Measurements from ENCODE around the gene GPR37. TPM values are rescaled to one million over a fixed set of nuclear protein-coding genes. Genes with fewer than 3 reads are reported as not detected.

Gene GPR37
- not detected for total RNA-seq (2021; fragmentation: NEBNext Ultra II Directional; extraction: Animal tissue kit (Norgen Biotek cat#: 25700))
- long read RNA-seq, result 0 reads

GRCh38 chr7:124765401-124766352 lies at the start of gene GPR37:
Gene GPR37, minus strand, starts transcription at chr7:124765792. Its CDS starts 816 bp downstream, at chr7:124764976.
- H3K9me3 Mint-ChIP-seq, result peaks cover 7% of the 10 kb centered on the region; the same call in 1 of the 2 replicates
- no peaks in the 10 kb centered on the region for H3K36me3 Mint-ChIP-seq (ENCODE audit: low read depth)
- no peak for DNase-seq
- no peak within 1 kb of the TSS for H3K4me3 Mint-ChIP-seq
- peaks cover 10% of the 10 kb centered on the region for H3K27me3 Mint-ChIP-seq (ENCODE audit: insufficient read depth)
- H3K27ac Mint-ChIP-seq, result no peak within 1 kb of the TSS
- no peaks in the 10 kb centered on the region for H3K4me1 Mint-ChIP-seq (ENCODE audit: low read depth)
- TF ChIP-seq, protein P1, sequence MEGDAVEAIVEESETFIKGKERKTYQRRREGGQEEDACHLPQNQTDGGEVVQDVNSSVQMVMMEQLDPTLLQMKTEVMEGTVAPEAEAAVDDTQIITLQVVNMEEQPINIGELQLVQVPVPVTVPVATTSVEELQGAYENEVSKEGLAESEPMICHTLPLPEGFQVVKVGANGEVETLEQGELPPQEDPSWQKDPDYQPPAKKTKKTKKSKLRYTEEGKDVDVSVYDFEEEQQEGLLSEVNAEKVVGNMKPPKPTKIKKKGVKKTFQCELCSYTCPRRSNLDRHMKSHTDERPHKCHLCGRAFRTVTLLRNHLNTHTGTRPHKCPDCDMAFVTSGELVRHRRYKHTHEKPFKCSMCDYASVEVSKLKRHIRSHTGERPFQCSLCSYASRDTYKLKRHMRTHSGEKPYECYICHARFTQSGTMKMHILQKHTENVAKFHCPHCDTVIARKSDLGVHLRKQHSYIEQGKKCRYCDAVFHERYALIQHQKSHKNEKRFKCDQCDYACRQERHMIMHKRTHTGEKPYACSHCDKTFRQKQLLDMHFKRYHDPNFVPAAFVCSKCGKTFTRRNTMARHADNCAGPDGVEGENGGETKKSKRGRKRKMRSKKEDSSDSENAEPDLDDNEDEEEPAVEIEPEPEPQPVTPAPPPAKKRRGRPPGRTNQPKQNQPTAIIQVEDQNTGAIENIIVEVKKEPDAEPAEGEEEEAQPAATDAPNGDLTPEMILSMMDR (IDR thresholded peaks at IDR 0.05), result no peak

- no peaks in the 10 kb centered on the region for H3K27me3 Mint-ChIP-seq (ENCODE audit: insufficient read depth)
- no peak overlapping the region for H3K4me3 Mint-ChIP-seq
- H3K27ac Mint-ChIP-seq, result no peak overlapping the region
- TF ChIP-seq, protein P1 (IDR thresholded peaks at IDR 0.05), result no peak
- H3K9me3 Mint-ChIP-seq, result no peaks in the 10 kb centered on the region
- H3K4me1 Mint-ChIP-seq (ENCODE audit: low read depth), result no peaks in the 10 kb centered on the region
- DNase-seq, result no peak
- no peaks in the 10 kb centered on the region for H3K36me3 Mint-ChIP-seq (ENCODE audit: low read depth)
Observed at GRCh38 chr7:124813994-124814798, 48.6 kb upstream of the GPR37 start.

- H3K27ac Mint-ChIP-seq, result no peak overlapping the region
- DNase-seq, result no peak
- TF ChIP-seq, protein P1 (IDR thresholded peaks at IDR 0.05), result no peak
- H3K36me3 Mint-ChIP-seq (ENCODE audit: low read depth), result no peaks in the 10 kb centered on the region
- no peaks in the 10 kb centered on the region for H3K4me1 Mint-ChIP-seq (ENCODE audit: low read depth)
- H3K4me3 Mint-ChIP-seq, result no peak overlapping the region
- H3K27me3 Mint-ChIP-seq (ENCODE audit: insufficient read depth), result no peaks in the 10 kb centered on the region
- H3K9me3 Mint-ChIP-seq, result no peaks in the 10 kb centered on the region
Observed at GRCh38 chr7:124812764-124813163, 47.2 kb upstream of the GPR37 start.

DNA sequence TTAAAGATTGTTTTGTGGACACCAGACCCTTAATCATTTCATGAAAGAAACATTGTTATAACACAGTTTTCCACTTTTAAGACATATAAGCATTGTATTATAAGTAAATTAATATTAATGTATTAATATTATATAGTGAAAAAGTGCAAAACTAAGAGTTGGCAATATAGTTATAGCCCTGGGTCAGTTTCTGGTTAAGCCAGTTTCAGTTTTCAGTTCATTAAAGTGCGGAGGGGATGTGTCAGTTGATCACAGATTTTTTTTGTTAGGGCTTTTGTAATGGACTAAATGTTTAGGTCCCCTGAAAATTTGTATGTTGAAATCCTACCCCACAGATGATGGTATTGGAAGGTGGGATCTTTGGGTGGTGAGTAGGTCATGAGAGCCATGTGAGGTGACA lies 45.7 kb upstream of the GPR37 start:
- Mint-ChIP-seq H3K36me3 (ENCODE audit: low read depth) (no peaks in the 10 kb centered on the region), H3K27ac (no peak overlapping the region), H3K27me3 (ENCODE audit: insufficient read depth) (no peaks in the 10 kb centered on the region), H3K9me3 (no peaks in the 10 kb centered on the region), H3K4me3 (no peak overlapping the region), H3K4me1 (ENCODE audit: low read depth) (no peaks in the 10 kb centered on the region)
- no peak for DNase-seq
- TF ChIP-seq, protein P1 (IDR thresholded peaks at IDR 0.05), result no peak

DNA sequence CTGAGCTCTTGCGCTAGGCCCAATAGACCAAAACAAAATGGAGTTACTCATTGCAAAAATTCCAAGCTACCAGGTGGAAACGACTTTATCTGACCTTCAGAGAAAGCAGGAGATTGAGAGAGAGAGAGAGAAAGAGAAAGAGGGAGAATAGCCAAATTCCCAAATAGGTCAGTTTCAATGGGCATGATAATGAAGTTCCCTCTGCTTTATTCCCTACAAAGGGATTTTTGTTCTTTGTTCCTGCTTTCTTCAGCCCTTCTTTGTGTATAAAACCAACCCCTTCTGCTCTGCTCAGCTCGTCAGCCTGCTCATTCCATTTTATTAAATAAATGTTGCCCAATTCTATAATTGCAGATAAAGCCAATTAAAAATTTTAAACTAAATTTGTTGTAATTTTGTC lies 45.0 kb upstream of the GPR37 start:
- TF ChIP-seq, protein P1 (IDR thresholded peaks at IDR 0.05), result no peak
- Mint-ChIP-seq H3K27ac (no peak overlapping the region), H3K4me1 (ENCODE audit: low read depth) (no peaks in the 10 kb centered on the region), H3K36me3 (ENCODE audit: low read depth) (no peaks in the 10 kb centered on the region), H3K9me3 (no peaks in the 10 kb centered on the region), H3K27me3 (ENCODE audit: insufficient read depth) (no peaks in the 10 kb centered on the region), H3K4me3 (no peak overlapping the region)
- no peak for DNase-seq
